Heart left ventricle (tissue), 13 donors: ENCODE data around the gene ELL.

Source experiments
- POLR2A ChIP-seq, 2 donors: fragments of 450-650 bp; IDR thresholded peaks; one replicate each; pipeline ENCODE4 v1.6.1; 2017; ENCODE audit warnings: antibody characterized with exemption in 2 of 2, mild to moderate bottlenecking in 2 of 2, moderate library complexity in 2 of 2
- TF ChIP-seq, protein P1 (sequence below), 12 donors: fragments of 200-600 bp; sonication (generic) in 4 of 12; IDR thresholded peaks; one replicate each; pipeline versions ENCODE4 v1.5.0 to v1.8.0; 2018 to 2022; ENCODE audit warnings: antibody characterized with exemption in 12 of 12, mild to moderate bottlenecking in 5 of 12
- donor health status: ischemic (EF 13 %, LVEDD 7.1; RV severe dilation, severe dysfunction).
- donor health status: DM: no; HTN: yes; CAD: no.
- donor health status: DM: no; HTN: no; CAD: no.
- donor health status: ischemic (EF 25% LVEDD 6.9; RV normal size, moderate dysfunction).
- donor health status: ischemic (EF 25% LVEDD 5.7; RV mildly dilated, moderate dysfunction).
- donor health status: ischemic (EF 35%, LVEDD 5.7; RV mildly dilated, moderate dysfunction).
- donor health status: nonischemic (EF 11% LVEDD 7.7; RV severe dilation, severe dysfunction).
- donor health status: DM: yes; HTN: yes; CAD: no.
- donor health status: PGD.
- donor health status: ischemic (EF 29% LVEDD 5.4; RV normal size, mild dysfunction).
- donor health status: nonischemic (EF 23%, LVEDD 6.1; RV moderate dilation, normal function).

DNA sequence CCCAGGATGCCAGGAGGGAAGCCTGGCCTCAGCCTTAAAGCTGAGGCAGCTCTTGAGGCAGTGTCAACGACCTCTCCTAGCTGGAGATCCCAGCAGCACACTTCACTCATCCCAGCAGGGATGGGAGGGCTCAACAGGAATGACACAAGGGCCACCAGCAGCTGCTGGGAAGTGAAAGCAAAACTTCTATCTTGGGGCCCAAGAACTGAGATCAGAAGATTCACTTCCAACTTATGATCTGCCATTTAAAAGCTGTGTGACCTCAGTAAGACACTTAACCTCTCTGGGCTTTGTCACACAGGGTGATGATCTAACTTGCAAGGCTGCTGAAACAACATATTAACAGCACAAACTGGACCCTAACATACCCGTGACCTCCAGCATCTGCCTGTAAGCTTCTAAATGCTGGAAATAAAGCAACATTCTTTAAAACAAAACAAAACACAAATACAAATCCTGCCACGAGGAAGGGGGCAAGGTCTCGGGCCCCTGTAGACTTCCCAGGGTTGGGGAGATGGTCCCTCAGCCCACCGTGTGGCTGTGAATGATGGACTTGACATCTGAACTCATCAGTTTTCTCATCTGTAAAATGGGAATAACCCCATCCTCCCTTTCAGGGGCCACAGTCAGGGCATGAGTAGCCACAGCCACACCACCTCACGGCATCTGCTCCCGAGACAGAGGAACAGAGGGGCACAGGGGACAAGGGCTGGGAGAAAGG lies 22.7 kb downstream of the ELL start:
- no peak for TF ChIP-seq POLR2A (IDR thresholded peaks at IDR 0.05)
- TF ChIP-seq, protein P1, sequence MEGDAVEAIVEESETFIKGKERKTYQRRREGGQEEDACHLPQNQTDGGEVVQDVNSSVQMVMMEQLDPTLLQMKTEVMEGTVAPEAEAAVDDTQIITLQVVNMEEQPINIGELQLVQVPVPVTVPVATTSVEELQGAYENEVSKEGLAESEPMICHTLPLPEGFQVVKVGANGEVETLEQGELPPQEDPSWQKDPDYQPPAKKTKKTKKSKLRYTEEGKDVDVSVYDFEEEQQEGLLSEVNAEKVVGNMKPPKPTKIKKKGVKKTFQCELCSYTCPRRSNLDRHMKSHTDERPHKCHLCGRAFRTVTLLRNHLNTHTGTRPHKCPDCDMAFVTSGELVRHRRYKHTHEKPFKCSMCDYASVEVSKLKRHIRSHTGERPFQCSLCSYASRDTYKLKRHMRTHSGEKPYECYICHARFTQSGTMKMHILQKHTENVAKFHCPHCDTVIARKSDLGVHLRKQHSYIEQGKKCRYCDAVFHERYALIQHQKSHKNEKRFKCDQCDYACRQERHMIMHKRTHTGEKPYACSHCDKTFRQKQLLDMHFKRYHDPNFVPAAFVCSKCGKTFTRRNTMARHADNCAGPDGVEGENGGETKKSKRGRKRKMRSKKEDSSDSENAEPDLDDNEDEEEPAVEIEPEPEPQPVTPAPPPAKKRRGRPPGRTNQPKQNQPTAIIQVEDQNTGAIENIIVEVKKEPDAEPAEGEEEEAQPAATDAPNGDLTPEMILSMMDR (IDR thresholded peaks at IDR 0.05): no peak
